CD4-positive, alpha-beta memory T cell (primary cell): ENCODE data around the gene SMLR1. TPM values are rescaled to one million over a fixed set of nuclear protein-coding genes. Genes with fewer than 3 reads are reported as not detected.

Source experiments
- CTCF ChIA-PET: fragments of 350-600 bp; sonication (Branson Sonifier 250); formaldehyde crosslinking; loops from one replicate; lab custom pipeline; 2021; ENCODE audit warnings: inconsistent platforms; ENCODE audit not compliant: partially characterized antibody; lab: Charles Lee
- POLR2A ChIA-PET: fragments of 350-600 bp; sonication (Branson Sonifier 250); formaldehyde crosslinking; loops from one replicate; lab custom pipeline; 2021; ENCODE audit not compliant: partially characterized antibody; lab: Charles Lee
- DNase-seq, 5 donors: peaks; one replicate each; pipeline versions ENCODE4 v3.0.0 to v3.0.0-alpha.2; 2020 to 2022; ENCODE audit warnings: mixed read lengths in 1 of 5
- H3K27ac ChIP-seq: one replicate; pipeline ENCODE4 v1.7.0; 2013; ENCODE audit warnings: low read depth, low read length
- H3K27me3 ChIP-seq: 2 replicates; pipeline ENCODE4 v1.7.0; 2013; ENCODE audit warnings: mild to moderate bottlenecking, low read length, moderate library complexity; ENCODE audit not compliant: insufficient read depth
- H3K36me3 ChIP-seq: 2 replicates; pipeline ENCODE4 v1.7.0; 2013; ENCODE audit warnings: mild to moderate bottlenecking, low read length, moderate library complexity; ENCODE audit not compliant: insufficient read depth
- H3K4me1 ChIP-seq: 2 replicates; pipeline ENCODE4 v1.7.0; 2013; ENCODE audit warnings: mild to moderate bottlenecking, low read length, moderate library complexity; ENCODE audit not compliant: insufficient read depth
- H3K4me3 ChIP-seq, 2 donors: one replicate each; pipeline ENCODE4 v1.7.0; 2013; ENCODE audit warnings: low read length in 2 of 2, mild to moderate bottlenecking in 1 of 2
- H3K9me3 ChIP-seq, 2 donors: one replicate each; pipeline ENCODE4 v1.7.0; 2013; ENCODE audit warnings: low read length in 2 of 2, control low read depth in 1 of 2; ENCODE audit not compliant: control insufficient read depth in 1 of 2
- H3K27ac Mint-ChIP-seq, 7 donors: one replicate each; pipeline ENCODE4 v1.8.0; 2020 to 2021; ENCODE audit warnings: mixed read lengths in 7 of 7, mild to moderate bottlenecking in 6 of 7, inconsistent platforms in 3 of 7, moderate library complexity in 3 of 7
- H3K27me3 Mint-ChIP-seq, 2 donors: one replicate each; pipeline ENCODE4 v1.8.0; 2020 to 2021; ENCODE audit warnings: mixed read lengths in 2 of 2
- H3K36me3 Mint-ChIP-seq, 2 donors: one replicate each; pipeline ENCODE4 v1.8.0; 2020 to 2021; ENCODE audit warnings: mixed read lengths in 2 of 2, inconsistent platforms in 1 of 2, mild to moderate bottlenecking in 1 of 2
- H3K4me1 Mint-ChIP-seq, 4 donors: one replicate each; pipeline ENCODE4 v1.8.0; 2020 to 2021; ENCODE audit warnings: mixed read lengths in 4 of 4, mild to moderate bottlenecking in 1 of 4
- H3K4me3 Mint-ChIP-seq, 8 donors: one replicate each; pipeline ENCODE4 v1.8.0; 2020 to 2021; ENCODE audit warnings: mixed read lengths in 8 of 8, mild to moderate bottlenecking in 7 of 8, moderate library complexity in 6 of 8, inconsistent platforms in 3 of 8
- H3K9me3 Mint-ChIP-seq, 8 donors: one replicate each; pipeline ENCODE4 v1.8.0; 2020 to 2021; ENCODE audit warnings: mixed read lengths in 8 of 8, mild to moderate bottlenecking in 5 of 8, inconsistent platforms in 3 of 8, moderate library complexity in 1 of 8
- intact Hi-C: fragments of 100-400 bp; cut with micrococcal nuclease; formaldehyde crosslinking; loops from one replicate; pipeline ENCODE4 v1.15.1; 2023
- polyA plus RNA-seq, 2 donors: library from polyadenylated mRNA; unstranded; fragments of 300-500 nt; fragmentation: Illumina TruSeq; gene quantifications; one replicate each; pipeline ENCODE4 v1.2.3, GENCODE V29; 2021
- total RNA-seq, 2 experiments: library from RNA; stranded (reverse); gene quantifications; one replicate each; pipeline ENCODE4 v1.2.3, GENCODE V29; 2021

Gene SMLR1
- total and polyA plus RNA-seq, 4 experiments from 2014 or later, result not detected

DNA sequence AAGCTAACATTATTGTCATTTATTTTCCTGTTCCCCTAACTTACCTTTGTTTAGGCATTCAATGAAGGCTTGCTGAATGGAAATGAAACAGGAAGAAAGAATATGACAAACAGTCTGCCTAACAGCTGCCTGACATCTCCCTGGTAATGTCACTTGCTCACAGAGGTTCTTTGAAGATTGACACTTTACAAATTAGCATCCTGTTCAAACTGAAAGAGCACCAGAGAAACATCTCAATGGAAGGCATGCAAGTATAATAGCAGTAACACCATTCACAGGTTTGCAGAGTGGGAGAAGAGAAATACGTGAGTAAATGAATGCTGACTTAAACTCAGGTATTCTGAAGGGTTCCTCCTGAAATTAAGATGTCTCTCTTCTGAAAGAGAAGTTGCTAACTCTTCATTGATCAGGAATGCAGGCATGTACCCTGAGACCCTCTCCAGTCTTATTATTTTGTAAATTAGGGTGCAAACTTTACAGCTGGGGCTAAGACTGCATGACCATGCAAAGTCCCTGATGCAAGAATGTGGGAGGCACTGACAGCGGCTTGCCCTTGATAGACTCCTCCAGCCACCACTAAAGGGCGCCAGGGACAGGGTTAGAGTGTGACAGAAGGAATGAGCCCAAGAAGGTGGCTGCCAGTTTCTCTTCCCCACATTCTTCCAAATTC is 1.3 kb upstream of the SMLR1 start:
- Histone ChIP-seq H3K27ac (no peak overlapping the region), H3K36me3 (no peaks in the 10 kb centered on the region), H3K9me3 (no peaks in the 10 kb centered on the region), H3K4me3 (no peak overlapping the region), H3K27me3 (no peaks in the 10 kb centered on the region), H3K4me1 (no peaks in the 10 kb centered on the region)
- CTCF ChIA-PET, result no interaction called here
- POLR2A ChIA-PET, result no interaction called here
- no peak overlapping the region for H3K4me3 Mint-ChIP-seq
- no peak overlapping the region for H3K27ac Mint-ChIP-seq
- H3K9me3 Mint-ChIP-seq, result no peaks in the 10 kb centered on the region
- H3K27me3 Mint-ChIP-seq, result peaks cover 0 to 1% of the 10 kb centered on the region in 2 donors
- H3K36me3 Mint-ChIP-seq, result no peaks in the 10 kb centered on the region
- DNase-seq, result no peak
- intact Hi-C loops, result no loop called here
- peaks cover 0 to 4% (median 2%) of the 10 kb centered on the region in 4 donors for H3K4me1 Mint-ChIP-seq

DNA sequence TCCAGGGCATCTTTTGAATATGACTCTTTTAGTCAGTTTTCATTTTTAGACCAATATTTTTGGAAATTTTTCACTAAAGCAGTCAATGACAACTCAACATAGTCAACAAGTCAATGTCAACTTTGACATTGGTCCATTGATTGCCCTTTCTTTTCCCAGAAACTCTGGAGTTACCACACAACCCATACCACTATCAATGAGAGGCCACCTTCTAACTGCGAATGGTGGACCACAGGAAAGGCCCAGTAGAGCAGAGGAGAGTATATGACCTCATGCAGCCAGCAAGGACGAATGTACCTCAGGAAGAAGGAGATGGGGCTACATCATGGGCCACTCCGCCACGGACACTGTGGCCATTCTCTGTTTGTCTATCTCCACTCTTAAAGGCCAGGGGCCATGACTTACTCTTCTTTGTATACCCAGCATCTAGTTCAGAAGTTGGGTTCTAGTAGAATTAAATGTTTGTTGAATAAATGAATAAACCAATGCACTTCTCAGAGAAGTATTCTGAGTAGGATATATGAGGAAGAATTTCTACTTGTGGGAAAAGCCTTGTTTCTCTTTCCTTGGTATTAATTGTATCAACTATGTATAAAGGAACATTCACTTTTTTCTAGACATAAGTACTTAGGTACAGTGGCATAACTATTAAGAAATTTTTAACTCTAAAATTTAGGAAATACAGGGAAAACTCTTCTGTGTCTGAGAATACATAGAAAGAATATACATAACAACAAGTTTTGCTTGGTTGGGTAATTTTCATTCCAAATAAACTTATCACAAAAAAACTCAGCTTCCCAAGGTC is 562 bp upstream of the SMLR1 start:
- Mint-ChIP-seq H3K27ac (no peak overlapping the region), H3K36me3 (no peaks in the 10 kb centered on the region), H3K4me3 (no peak overlapping the region), H3K9me3 (no peaks in the 10 kb centered on the region), H3K27me3 (peaks cover 0 to 1% of the 10 kb centered on the region in 2 donors), H3K4me1 (peaks cover 0 to 4% (median 2%) of the 10 kb centered on the region in 4 donors)
- H3K4me1 ChIP-seq, result no peaks in the 10 kb centered on the region
- no peak overlapping the region for H3K27ac ChIP-seq
- ChIA-PET POLR2A (no interaction called here), CTCF (no interaction called here)
- intact Hi-C loops, result no loop called here
- no peak overlapping the region for H3K4me3 ChIP-seq
- H3K27me3 ChIP-seq, result no peaks in the 10 kb centered on the region
- no peaks in the 10 kb centered on the region for H3K36me3 ChIP-seq
- DNase-seq, result no peak
- H3K9me3 ChIP-seq, result no peaks in the 10 kb centered on the region

DNA sequence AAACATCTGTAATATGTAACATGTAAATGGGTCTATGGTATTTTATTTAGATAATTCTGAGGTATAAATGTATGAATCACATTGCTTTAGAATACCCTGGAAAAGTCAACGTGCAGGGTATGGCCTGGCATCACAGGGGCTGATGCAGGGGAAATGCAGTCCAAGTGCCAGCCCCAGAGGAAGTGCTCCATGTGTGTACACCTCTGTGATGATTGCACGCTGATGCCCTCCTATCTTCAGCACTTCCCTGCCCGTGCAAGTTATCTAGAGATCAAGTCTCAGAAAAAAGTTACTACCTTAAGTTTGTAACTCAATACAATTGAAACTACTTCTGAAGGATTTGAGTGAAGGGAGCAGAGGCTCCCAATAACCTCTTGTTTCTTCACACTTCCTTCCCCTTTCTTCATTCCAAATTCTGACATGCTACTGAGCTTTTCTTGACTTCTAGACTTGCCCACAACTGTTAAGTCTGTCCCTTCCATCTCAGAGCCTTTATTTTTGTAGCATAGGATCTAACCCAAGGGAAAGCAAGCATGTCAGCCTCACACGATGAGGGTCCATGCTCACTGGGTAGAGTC is 2.2 kb downstream of the SMLR1 start:
- Histone ChIP-seq H3K9me3 (no peaks in the 10 kb centered on the region), H3K4me3 (no peak overlapping the region), H3K36me3 (no peaks in the 10 kb centered on the region), H3K27me3 (no peaks in the 10 kb centered on the region), H3K4me1 (no peaks in the 10 kb centered on the region), H3K27ac (no peak overlapping the region)
- no peak for DNase-seq
- H3K27ac Mint-ChIP-seq, result no peak overlapping the region
- intact Hi-C loops, result no loop called here
- H3K9me3 Mint-ChIP-seq, result no peaks in the 10 kb centered on the region
- ChIA-PET CTCF (no interaction called here), POLR2A (interaction anchor here (0.5 kb wide), 1 partner anchor 617 kb away, joined by 3 read pairs; no protein-coding TSS in a partner anchor)
- H3K4me3 Mint-ChIP-seq, result no peak overlapping the region
- no peaks in the 10 kb centered on the region for H3K36me3 Mint-ChIP-seq
- peaks cover 0 to 4% (median 2%) of the 10 kb centered on the region in 4 donors for H3K4me1 Mint-ChIP-seq
- H3K27me3 Mint-ChIP-seq, result peaks cover 0 to 1% of the 10 kb centered on the region in 2 donors

DNA sequence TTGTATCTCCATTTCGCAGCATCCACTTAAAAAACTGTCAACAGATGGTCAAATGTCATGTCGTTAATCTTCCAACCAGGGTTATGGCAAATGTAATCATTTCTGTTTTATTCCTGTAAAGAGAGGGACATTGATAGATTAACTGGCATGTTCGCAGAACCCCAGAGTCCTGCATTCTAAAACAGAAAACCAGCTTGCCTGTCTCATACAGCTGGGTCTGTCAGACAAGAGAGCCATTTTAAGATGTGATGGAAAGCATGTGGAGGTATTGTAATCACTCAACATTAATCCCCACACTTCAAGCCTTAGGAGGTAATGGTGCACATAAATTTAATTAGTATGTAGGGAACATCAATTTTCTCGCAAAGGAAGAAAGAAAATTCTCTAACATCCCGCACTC is 4.4 kb downstream of the SMLR1 start:
- no peaks in the 10 kb centered on the region for H3K9me3 Mint-ChIP-seq
- H3K4me3 Mint-ChIP-seq, result no peak overlapping the region
- peaks cover 0 to 1% of the 10 kb centered on the region in 2 donors for H3K27me3 Mint-ChIP-seq
- POLR2A ChIA-PET, result no interaction called here
- no peaks in the 10 kb centered on the region for H3K9me3 ChIP-seq
- intact Hi-C loops, result no loop called here
- H3K4me1 Mint-ChIP-seq, result no peaks in the 10 kb centered on the region
- H3K27ac ChIP-seq, result no peak overlapping the region
- CTCF ChIA-PET, result interaction anchor here (1.5 kb wide), 1 partner anchor 11 kb away, joined by 3 read pairs; no protein-coding TSS in a partner anchor
- no peak for DNase-seq
- no peak overlapping the region for H3K27ac Mint-ChIP-seq
- no peaks in the 10 kb centered on the region for H3K27me3 ChIP-seq
- no peaks in the 10 kb centered on the region for H3K36me3 ChIP-seq
- no peaks in the 10 kb centered on the region for H3K36me3 Mint-ChIP-seq
- H3K4me1 ChIP-seq, result no peaks in the 10 kb centered on the region
- H3K4me3 ChIP-seq, result no peak overlapping the region

DNA sequence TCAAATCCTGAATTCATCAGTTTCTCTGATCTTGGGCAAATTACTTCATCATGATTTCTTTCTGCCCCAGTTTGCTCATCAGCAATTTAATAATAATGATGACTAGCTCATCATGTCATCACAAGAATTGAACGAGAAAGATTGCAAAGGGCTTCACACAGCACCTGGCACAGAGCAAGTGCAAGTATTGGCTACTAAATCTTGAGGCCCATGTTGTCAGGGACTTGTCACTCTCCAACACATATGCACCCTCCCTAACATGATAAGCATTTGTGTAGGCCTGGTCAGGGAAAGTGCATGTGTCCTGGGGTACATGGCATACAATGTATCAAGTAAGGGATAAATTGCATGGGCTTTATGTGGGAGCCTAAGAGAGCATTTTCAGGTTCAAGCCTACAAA is 6.4 kb downstream of the SMLR1 start:
- Histone ChIP-seq H3K4me1 (no peaks in the 10 kb centered on the region), H3K27ac (no peak overlapping the region), H3K36me3 (no peaks in the 10 kb centered on the region), H3K27me3 (no peaks in the 10 kb centered on the region), H3K4me3 (no peak overlapping the region), H3K9me3 (no peaks in the 10 kb centered on the region)
- intact Hi-C loops, result no loop called here
- Mint-ChIP-seq H3K27me3 (peaks cover 0 to 1% of the 10 kb centered on the region in 2 donors), H3K27ac (no peak overlapping the region), H3K4me1 (no peaks in the 10 kb centered on the region), H3K36me3 (no peaks in the 10 kb centered on the region), H3K9me3 (no peaks in the 10 kb centered on the region), H3K4me3 (no peak overlapping the region)
- no peak for DNase-seq
- POLR2A ChIA-PET, result no interaction called here
- CTCF ChIA-PET, result interaction anchor here (1.1 to 1.8 kb wide), 3 partner anchors 9 to 540 kb away, joined by 3 to 4 read pairs (median 4); no protein-coding TSS in a partner anchor

DNA sequence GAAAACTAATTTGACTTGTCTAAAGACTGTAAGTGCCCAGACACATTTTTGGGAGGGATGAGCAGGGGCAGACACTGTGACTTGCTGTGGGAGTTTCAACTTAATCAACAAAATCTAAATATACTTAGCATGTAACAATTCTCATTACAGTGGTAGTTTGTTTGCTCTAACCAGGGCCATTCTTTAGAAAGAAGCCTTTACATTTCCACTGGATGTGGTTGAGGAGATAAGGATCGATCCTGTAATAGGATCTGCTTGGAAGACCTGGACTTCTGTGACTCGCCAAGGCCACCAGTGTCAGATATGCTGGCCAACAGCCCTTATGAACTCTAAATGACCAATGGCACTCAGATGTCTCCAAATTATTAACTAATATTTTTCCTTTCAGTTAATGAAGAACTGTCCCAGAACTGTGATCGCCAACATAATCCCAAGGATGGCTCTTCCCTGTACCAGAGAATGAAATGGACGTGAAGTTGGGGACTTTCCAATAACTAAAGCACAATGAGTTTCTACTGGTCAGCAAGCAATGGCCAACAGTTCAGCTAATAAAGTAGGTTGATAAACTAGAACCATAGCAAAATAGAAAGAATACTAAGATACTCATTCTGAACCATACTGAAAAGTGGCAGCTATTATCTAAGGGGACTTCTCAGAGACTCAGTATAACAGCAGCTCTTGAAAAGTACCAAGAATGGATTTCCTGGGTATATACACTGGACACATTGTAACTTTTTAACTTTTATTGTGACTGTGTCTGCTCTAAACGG is 7.5 kb downstream of the SMLR1 start:
- no peaks in the 10 kb centered on the region for H3K4me1 Mint-ChIP-seq
- ChIA-PET POLR2A (no interaction called here), CTCF (interaction anchor here (1.4 to 1.5 kb wide), 2 partner anchors 513 to 540 kb away, joined by 4 read pairs; no protein-coding TSS in a partner anchor)
- peaks cover 0 to 1% of the 10 kb centered on the region in 2 donors for H3K27me3 Mint-ChIP-seq
- H3K27ac ChIP-seq, result no peak overlapping the region
- H3K4me3 ChIP-seq, result no peak overlapping the region
- DNase-seq, result no peak
- no peak overlapping the region for H3K4me3 Mint-ChIP-seq
- H3K27ac Mint-ChIP-seq, result no peak overlapping the region
- H3K4me1 ChIP-seq, result no peaks in the 10 kb centered on the region
- H3K36me3 ChIP-seq, result no peaks in the 10 kb centered on the region
- H3K27me3 ChIP-seq, result no peaks in the 10 kb centered on the region
- intact Hi-C loops, result no loop called here
- H3K9me3 ChIP-seq, result no peaks in the 10 kb centered on the region
- no peaks in the 10 kb centered on the region for H3K9me3 Mint-ChIP-seq
- no peaks in the 10 kb centered on the region for H3K36me3 Mint-ChIP-seq
